VCaP (cell line): ENCODE results near the gene ZNF132.
"Not testable (repeated sequence)": the region's sequence is repeated elsewhere in the genome, so short reads cannot be mapped to it uniquely, and the experiment has no call there.

ENCODE experiments used
- H3K27ac ChIP-seq: fragments of 450-650 bp; 2 replicates; pipeline ENCODE4 v1.5.1; 2017
- CTCF ChIP-seq: fragments of 450-650 bp; conservative IDR thresholded peaks from 2 replicates; pipeline ENCODE4 v1.5.1; 2017; ENCODE audit warnings: mild to moderate bottlenecking, moderate library complexity

ZNF132 gene

GRCh38 chr19:58439576-58440554, at the start of gene ZNF132:
Gene ZNF132 (minus strand): TSS chr19:58440153. CDS start chr19:58439821, 332 bp downstream.
- peak within 1 kb of the TSS; percentile 27; the same call in 1 of the 2 replicates for H3K27ac ChIP-seq
- no peak for TF ChIP-seq CTCF

- H3K27ac ChIP-seq: not testable (repeated sequence)
- TF ChIP-seq CTCF: 0 out of 2 replicates have a peak, but pooled peaks have one; percentile 11
Observed at GRCh38 chr19:58484349-58484748, 44.4 kb upstream of the ZNF132 start.

GRCh38 chr19:58483776-58484175, 43.8 kb upstream of the ZNF132 start:
- TF ChIP-seq CTCF: no peak

DNA sequence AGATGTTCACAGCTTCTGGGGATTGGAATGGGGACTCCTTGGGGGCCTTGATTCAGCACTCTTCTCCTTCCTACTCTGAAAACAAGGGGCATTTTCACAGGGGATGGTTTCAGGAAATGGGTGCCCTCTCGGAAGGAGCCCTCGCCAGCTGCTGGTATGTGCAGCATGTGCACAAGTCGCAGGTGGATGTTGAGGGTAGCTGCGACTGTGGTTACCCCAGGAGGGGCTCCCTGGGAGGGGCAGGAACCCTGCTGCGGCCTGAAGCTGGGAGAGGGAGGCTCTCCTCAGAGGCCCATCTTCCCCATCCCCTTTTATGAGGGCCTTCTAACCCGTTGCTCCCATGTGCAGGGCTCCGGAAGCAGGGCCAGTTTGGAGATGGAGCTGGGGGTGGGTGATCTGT, 42.4 kb upstream of the ZNF132 start:
- H3K27ac ChIP-seq: no peak overlapping the region
- no peak for TF ChIP-seq CTCF

More at GRCh38 chr19:58483776-58484175, 43.8 kb upstream of the ZNF132 start:
- no peak overlapping the region for H3K27ac ChIP-seq

DNA sequence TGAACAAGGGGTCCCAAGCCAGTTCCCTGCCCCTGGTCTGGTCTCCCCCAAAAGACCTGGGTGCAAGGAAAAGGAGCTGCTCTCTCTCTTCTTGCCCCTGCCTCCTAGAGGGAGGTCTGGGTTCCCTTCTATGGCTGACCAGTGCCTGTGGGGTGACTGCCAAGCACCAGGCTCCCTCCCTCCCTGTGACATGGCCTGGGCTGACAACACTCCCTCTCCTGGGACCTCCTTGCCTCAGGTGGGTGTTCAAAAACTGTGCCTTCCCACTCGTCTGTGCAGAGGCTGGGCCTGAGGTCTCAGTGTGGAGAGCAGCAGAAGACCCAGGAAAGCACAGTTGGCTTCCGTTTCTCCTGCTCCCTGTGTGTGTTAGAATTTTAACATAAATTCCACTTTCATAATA, 40.9 kb upstream of the ZNF132 start:
- no peak for TF ChIP-seq CTCF
- no peak overlapping the region for H3K27ac ChIP-seq

GRCh38 chr19:58480481-58480830, 40.5 kb upstream of the ZNF132 start:
- no peak overlapping the region for H3K27ac ChIP-seq
- no peak for TF ChIP-seq CTCF

DNA sequence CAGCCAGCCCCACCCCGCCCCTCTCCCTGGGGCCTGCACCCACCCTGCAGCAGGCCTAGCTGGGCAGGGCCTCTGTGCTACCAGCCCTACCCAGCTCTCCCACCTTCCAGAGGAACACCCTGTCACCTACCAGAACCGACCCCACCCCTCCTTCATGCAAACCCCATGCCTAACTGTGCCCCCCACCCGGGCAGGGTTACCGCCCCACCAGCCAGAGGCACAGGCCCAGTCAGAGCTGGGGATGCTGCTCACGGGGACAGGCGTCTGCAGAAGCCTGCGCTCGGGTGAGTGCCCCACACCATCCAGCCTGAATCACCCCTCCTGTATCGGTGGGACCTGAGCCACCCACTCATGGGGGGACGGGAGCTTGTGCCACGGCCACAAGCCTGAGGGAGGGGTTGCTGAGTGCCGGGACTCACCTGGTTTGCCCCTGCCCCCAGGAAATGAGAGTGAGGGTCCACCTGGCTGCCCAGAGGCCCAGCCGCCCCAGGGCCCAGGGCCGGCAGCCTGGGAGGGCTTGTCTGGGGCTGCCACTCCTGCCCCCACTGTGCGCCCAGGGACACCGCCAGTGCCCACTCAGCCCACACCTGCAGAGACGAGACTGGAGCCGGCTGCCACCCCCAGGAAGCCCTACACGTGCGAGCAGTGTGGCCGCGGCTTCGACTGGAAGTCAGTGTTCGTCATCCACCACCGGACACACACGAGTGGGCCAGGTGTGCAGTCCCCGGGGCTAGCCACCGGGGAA, 40.0 kb upstream of the ZNF132 start:
- TF ChIP-seq CTCF: no peak
- H3K27ac ChIP-seq: no peak overlapping the region
